ENCODE measurements around the gene CERS5.

DNA sequence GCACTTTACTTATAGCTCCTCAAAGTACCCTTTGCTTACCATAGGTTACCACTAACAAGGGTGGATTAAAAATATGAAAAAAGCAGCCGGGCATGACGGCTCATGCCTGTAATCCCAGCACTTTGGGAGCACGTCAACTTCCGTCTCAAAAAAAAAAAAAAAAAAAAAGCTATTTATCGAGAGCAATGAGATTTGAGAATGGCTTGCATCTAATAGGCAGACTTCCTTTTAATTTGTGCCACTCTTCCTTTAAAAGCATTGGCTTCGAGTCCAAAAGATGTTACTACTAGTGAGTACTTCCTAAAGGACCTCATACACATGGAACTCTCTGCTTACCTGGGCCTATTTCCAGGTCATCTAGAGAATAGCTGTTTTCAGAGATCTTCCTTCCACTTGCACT lies 38.5 kb upstream of the CERS5 start:
- TF ChIP-seq, protein P1, sequence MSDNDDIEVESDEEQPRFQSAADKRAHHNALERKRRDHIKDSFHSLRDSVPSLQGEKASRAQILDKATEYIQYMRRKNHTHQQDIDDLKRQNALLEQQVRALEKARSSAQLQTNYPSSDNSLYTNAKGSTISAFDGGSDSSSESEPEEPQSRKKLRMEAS (IDR thresholded peaks at IDR 0.05; ENCODE audit: low read depth), result no peak
- TF ChIP-seq YY1 (IDR thresholded peaks at IDR 0.05; ENCODE audit: low read depth) (no peak), POLR2AphosphoS5 (IDR thresholded peaks at IDR 0.05; ENCODE audit: low read depth, low read length) (no peak), GABPA (IDR thresholded peaks at IDR 0.05; ENCODE audit: low read depth) (no peak), TCF12 (IDR thresholded peaks at IDR 0.05) (no peak), FOXM1 (IDR thresholded peaks at IDR 0.05; ENCODE audit: low read depth) (no peak), RCOR1 (IDR thresholded peaks at IDR 0.05; ENCODE audit: low read length) (no peak), EZH2phosphoT487 (IDR thresholded peaks at IDR 0.05; ENCODE audit: borderline replicate concordance, low read depth) (no peak)
- TF ChIP-seq, protein P2, sequence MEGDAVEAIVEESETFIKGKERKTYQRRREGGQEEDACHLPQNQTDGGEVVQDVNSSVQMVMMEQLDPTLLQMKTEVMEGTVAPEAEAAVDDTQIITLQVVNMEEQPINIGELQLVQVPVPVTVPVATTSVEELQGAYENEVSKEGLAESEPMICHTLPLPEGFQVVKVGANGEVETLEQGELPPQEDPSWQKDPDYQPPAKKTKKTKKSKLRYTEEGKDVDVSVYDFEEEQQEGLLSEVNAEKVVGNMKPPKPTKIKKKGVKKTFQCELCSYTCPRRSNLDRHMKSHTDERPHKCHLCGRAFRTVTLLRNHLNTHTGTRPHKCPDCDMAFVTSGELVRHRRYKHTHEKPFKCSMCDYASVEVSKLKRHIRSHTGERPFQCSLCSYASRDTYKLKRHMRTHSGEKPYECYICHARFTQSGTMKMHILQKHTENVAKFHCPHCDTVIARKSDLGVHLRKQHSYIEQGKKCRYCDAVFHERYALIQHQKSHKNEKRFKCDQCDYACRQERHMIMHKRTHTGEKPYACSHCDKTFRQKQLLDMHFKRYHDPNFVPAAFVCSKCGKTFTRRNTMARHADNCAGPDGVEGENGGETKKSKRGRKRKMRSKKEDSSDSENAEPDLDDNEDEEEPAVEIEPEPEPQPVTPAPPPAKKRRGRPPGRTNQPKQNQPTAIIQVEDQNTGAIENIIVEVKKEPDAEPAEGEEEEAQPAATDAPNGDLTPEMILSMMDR (IDR thresholded peaks at IDR 0.05), result no peak
- TF ChIP-seq, protein P3, sequence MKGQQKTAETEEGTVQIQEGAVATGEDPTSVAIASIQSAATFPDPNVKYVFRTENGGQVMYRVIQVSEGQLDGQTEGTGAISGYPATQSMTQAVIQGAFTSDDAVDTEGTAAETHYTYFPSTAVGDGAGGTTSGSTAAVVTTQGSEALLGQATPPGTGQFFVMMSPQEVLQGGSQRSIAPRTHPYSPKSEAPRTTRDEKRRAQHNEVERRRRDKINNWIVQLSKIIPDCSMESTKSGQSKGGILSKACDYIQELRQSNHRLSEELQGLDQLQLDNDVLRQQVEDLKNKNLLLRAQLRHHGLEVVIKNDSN (IDR thresholded peaks at IDR 0.05; ENCODE audit: borderline replicate concordance, low read depth), result no peak
- TF ChIP-seq, protein P4, sequence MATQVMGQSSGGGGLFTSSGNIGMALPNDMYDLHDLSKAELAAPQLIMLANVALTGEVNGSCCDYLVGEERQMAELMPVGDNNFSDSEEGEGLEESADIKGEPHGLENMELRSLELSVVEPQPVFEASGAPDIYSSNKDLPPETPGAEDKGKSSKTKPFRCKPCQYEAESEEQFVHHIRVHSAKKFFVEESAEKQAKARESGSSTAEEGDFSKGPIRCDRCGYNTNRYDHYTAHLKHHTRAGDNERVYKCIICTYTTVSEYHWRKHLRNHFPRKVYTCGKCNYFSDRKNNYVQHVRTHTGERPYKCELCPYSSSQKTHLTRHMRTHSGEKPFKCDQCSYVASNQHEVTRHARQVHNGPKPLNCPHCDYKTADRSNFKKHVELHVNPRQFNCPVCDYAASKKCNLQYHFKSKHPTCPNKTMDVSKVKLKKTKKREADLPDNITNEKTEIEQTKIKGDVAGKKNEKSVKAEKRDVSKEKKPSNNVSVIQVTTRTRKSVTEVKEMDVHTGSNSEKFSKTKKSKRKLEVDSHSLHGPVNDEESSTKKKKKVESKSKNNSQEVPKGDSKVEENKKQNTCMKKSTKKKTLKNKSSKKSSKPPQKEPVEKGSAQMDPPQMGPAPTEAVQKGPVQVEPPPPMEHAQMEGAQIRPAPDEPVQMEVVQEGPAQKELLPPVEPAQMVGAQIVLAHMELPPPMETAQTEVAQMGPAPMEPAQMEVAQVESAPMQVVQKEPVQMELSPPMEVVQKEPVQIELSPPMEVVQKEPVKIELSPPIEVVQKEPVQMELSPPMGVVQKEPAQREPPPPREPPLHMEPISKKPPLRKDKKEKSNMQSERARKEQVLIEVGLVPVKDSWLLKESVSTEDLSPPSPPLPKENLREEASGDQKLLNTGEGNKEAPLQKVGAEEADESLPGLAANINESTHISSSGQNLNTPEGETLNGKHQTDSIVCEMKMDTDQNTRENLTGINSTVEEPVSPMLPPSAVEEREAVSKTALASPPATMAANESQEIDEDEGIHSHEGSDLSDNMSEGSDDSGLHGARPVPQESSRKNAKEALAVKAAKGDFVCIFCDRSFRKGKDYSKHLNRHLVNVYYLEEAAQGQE (IDR thresholded peaks at IDR 0.05; ENCODE audit: low read depth, low read length), result no peak
- TF ChIP-seq, protein P5, sequence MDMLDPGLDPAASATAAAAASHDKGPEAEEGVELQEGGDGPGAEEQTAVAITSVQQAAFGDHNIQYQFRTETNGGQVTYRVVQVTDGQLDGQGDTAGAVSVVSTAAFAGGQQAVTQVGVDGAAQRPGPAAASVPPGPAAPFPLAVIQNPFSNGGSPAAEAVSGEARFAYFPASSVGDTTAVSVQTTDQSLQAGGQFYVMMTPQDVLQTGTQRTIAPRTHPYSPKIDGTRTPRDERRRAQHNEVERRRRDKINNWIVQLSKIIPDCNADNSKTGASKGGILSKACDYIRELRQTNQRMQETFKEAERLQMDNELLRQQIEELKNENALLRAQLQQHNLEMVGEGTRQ (IDR thresholded peaks at IDR 0.05; ENCODE audit: borderline replicate concordance, low read depth, low read length), result no peak
